ENCODE data around the gene ADAM12. TPM values are rescaled to one million over a fixed set of nuclear protein-coding genes. Genes with fewer than 3 reads are reported as not detected.

ADAM12 gene
- total and polyA plus RNA-seq, 7 donors: 0.01 to 3.3 (median 0.24) TPM; not detected in 2

GRCh38 chr10:126420567-126421300, 32.5 kb upstream of the ADAM12 start:
- H3K4me1 ChIP-seq: no peaks in the 10 kb centered on the region
- intact Hi-C loops (cut with DNase I): no loop called here
- no peak for ATAC-seq
- 51 to 63% (median 61%) methylated on average over 12 of the region's 12 CpGs for WGBS, 3 donors
- DNase-seq: no peak
- TF ChIP-seq CTCF (IDR thresholded peaks at IDR 0.05): no peak
- peaks cover 10% of the 10 kb centered on the region for H3K9me3 ChIP-seq
- no peak overlapping the region for H3K4me3 ChIP-seq
- H3K36me3 ChIP-seq (ENCODE audit: insufficient read depth in 1 of 2, low read depth in 1 of 2): no peaks in the 10 kb centered on the region
- H3K27ac ChIP-seq: no peak overlapping the region
- H3K27me3 ChIP-seq (ENCODE audit: insufficient read depth in 3 of 3, low read length in 2 of 3): no peaks in the 10 kb centered on the region

DNA sequence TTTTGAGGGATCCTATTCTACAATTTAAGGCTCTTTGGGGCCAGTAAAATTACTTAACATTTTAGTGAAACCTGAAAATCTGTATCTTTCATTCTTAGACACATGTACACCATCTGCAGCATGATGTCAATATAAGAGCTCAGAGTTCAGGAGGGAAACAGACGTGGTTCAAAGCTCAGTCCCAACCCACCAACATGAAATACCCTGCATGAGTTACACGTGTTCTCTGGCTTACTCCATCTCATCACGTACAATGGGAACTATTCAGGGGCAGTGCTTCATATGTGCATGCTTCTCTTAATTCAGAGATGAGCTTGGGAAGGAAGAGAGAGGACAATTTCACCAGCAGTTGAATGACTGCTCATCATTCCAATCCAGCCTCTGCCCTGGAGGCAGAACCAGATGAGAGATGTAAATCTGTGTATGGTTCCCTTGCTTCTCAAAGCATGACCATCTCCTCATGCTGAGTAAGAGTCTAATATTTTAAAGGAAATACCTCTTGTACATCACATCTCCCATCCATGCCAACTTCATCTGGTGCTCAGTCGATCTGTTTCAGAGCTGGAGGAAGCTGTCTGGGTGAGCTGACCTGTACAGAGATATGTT, 29.0 kb upstream of the ADAM12 start:
- no peaks in the 10 kb centered on the region for H3K27me3 ChIP-seq (ENCODE audit: insufficient read depth in 3 of 3, low read length in 2 of 3)
- no peak for TF ChIP-seq CTCF (IDR thresholded peaks at IDR 0.05)
- H3K9me3 ChIP-seq: no peaks in the 10 kb centered on the region
- 79 to 80% (median 80%) methylated on average over 4 of the region's 4 CpGs for WGBS, 3 donors
- ATAC-seq: no peak
- H3K4me1 ChIP-seq: no peaks in the 10 kb centered on the region
- H3K36me3 ChIP-seq (ENCODE audit: insufficient read depth in 1 of 2, low read depth in 1 of 2): no peaks in the 10 kb centered on the region
- DNase-seq: no peak
- no peak overlapping the region for H3K4me3 ChIP-seq
- H3K27ac ChIP-seq: no peak overlapping the region
- intact Hi-C loops (cut with DNase I): no loop called here

DNA sequence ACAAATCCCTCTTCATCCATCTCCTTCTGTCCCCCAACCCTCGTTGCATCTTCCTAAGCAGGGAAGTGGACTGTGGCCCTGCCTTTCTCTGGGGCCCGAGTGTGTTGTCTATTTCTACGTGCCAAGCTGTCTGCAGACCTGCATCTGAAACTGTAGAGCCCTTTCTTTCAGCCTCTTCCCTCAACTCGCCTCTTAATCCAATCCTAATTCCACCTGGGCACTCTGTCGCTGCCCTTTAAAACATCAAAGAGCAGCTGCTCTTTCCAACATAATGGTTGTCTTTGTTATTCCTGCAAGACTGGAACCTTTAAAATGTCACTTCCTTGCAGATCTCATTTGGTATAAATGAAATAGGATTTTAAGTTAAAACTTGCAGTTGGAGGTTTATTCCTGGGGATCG, 21.5 kb upstream of the ADAM12 start:
- WGBS, 3 donors: 33 to 55% (median 41%) methylated on average over 6 of the region's 6 CpGs
- Histone ChIP-seq H3K27ac (no peak overlapping the region), H3K36me3 (ENCODE audit: insufficient read depth in 1 of 2, low read depth in 1 of 2) (no peaks in the 10 kb centered on the region), H3K4me1 (no peaks in the 10 kb centered on the region), H3K9me3 (no peaks in the 10 kb centered on the region), H3K27me3 (ENCODE audit: insufficient read depth in 3 of 3, low read length in 2 of 3) (no peaks in the 10 kb centered on the region), H3K4me3 (no peak overlapping the region)
- DNase-seq (no peak), ATAC-seq (no peak)
- intact Hi-C loops (cut with DNase I): no loop called here
- no peak for TF ChIP-seq CTCF (IDR thresholded peaks at IDR 0.05)

DNA sequence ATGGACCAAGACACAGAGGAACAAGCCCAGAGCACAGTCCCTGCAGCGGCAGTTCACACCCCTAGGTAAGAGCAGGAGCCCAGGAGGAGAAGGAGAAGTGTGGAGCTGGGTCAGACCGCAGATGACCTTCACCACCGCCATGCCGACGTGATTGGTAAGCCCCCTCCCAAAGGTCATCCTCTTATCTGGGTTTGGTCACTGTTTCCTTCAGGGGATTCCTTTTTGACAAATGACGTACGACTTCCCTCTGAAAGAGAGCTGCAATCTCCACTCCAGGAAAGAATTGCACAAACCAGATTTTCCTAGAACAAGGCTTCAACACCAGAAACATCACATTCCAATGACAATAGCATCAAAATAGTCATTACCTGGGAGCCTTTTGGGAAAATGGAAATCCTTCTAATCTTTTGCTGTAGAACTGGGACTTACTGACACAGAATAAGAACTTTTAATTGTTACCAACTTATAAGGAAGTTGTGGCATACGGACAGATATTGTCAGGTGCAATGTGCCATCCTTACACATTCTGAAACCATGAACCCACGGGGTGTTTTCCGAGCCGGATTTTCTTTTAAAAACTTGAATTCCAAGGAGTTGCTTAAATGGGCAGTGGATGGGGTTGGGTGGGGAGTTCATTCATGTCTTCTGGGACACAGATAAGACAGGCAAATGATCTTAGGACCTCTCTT, 20.8 kb upstream of the ADAM12 start:
- intact Hi-C loops (cut with DNase I): no loop called here
- DNase-seq: no peak
- no peaks in the 10 kb centered on the region for H3K27me3 ChIP-seq (ENCODE audit: insufficient read depth in 3 of 3, low read length in 2 of 3)
- no peaks in the 10 kb centered on the region for H3K36me3 ChIP-seq (ENCODE audit: insufficient read depth in 1 of 2, low read depth in 1 of 2)
- 70 to 76% (median 70%) methylated on average over 11 of the region's 11 CpGs for WGBS, 3 donors
- ATAC-seq: no peak
- no peaks in the 10 kb centered on the region for H3K4me1 ChIP-seq
- no peak for TF ChIP-seq CTCF (IDR thresholded peaks at IDR 0.05)
- no peak overlapping the region for H3K27ac ChIP-seq
- H3K9me3 ChIP-seq: no peaks in the 10 kb centered on the region
- H3K4me3 ChIP-seq: no peak overlapping the region
